NCI-H146 (cell line): ENCODE data around the gene HOXD9.

ENCODE experiments used
- DNase-seq: peaks from one replicate; lab custom pipeline; 2025; lab: John Stamatoyannopoulos, UW

The HOXD9 gene

DNA sequence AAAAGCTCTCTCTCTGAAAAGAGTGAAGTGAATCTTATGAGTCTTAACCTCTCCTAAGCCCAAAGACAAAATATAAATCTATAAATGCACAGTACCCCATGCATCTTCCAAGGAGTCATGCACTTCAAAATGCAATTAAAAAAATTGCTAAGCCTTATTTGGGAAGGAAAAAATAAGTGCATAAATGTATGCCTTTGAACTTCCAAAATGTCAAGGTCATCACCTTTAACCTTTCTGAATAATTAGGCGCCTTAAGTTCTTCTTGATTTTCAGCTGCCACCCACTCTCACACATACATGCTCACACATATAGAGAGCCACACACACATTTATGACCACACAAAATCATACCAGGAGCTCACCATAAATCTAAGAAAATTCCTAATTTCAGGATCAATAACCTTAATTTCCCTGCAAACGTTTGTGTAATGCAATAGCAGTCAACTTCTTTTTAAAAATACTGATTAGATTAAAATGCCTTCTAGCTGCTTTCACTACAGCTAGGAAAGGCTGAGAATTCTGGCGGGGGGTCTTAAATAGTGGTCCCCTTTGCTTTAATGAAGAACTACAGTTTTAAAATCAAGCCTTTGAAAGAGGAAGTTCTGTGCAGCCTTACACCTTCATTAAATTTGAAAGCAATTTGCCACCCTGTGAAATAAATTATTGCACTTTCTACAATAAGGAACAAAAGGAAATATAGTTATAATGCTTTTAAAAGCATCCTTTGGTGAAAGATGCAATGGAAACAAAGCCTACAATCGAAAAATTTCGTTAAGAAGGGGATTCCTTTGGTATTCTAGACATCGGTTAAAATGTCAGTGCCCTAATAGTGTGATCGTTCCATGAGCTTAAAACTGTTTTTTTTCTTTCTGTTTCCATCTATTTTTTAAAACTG lies 11.9 kb upstream of the HOXD9 start:
- no peak for DNase-seq

DNA sequence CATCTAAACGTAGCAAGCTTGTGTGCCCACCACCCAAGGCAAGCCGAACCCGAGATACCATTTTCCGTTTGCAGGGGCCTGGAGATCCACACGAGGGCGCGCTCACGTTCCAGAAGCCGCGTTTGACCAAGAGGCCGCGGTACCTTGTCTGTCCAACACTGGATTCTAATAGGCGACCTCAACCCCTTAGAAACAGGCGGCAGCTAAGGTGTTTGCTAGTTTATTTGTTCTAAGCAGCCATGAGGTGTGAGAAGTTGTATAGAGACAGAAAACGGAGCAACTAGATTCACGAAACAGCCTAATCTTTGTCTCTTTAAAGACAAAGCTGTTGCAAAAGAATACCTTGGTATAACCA lies 11.2 kb upstream of the HOXD9 start:
- peak; percentile 11 for DNase-seq

DNA sequence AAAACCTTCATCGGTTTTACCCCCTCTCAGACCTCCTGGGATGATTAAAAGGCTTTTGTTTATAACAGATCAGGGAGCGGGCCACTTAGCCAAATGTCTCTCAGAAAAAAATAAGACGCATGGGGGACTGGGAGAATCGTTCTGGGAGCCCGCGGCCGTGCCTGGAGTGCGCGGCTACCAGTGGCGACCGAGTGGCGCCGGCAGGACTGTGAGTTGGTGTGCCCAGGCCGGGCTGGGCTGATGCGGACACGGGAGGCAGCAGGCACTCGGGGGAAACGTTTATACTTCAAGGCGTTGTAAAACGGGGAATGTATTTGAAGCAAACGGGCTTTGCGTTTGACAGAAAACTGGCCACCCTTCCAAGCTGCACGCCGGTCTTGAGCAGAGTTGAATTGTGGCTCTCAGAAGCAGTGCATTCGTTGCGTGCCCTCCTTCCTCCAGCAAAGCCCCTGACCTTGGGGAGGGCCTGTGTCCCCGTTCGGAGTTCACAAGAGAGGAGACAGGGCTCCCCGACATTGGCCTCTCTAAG lies 10.6 kb upstream of the HOXD9 start:
- DNase-seq = no peak

DNA sequence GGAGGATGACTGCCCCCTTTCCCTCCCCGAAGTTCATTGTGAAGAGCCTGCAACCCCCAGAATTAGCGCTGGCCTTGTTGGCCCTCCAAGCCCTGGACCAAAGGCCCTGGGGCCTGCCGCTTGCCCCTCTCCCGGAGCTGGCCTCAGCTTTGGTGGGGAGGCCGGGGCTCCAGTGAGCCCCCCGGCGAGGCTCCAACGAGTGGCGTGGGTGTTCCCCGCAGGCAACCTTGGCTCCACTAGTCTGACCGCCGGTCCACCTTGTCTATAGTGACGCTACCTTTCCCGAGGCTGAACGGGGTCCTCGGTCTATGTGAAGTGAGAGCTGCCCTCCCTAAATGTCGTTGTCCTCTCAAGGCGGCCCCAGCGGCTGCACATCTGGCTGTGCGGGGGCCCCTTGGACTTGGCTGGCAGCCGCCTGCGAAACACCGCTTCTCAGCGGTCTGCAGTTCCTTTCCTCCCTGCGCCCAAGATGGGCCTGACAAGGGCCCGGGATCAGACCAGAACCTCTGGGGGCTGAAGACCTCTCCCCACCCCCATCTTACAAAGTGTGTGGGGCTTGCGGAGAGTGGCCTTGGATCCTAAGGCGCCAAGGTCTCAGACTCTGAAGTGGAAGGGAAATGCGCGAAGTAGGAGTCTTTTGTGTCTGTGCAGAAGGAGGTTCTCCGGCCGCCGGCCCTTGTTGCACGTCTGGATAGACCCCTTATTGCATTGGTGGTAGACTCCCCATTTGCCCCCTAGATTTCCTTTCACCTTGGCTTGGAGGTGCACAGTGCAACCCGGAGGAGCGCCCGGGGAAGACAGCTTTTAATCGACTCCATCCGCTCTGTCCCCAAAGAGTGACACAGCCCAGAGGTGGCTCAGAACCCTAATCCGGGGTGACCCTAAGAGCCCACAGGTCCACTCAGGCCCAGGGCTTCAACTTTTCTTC lies 9.9 kb upstream of the HOXD9 start:
- no peak for DNase-seq

DNA sequence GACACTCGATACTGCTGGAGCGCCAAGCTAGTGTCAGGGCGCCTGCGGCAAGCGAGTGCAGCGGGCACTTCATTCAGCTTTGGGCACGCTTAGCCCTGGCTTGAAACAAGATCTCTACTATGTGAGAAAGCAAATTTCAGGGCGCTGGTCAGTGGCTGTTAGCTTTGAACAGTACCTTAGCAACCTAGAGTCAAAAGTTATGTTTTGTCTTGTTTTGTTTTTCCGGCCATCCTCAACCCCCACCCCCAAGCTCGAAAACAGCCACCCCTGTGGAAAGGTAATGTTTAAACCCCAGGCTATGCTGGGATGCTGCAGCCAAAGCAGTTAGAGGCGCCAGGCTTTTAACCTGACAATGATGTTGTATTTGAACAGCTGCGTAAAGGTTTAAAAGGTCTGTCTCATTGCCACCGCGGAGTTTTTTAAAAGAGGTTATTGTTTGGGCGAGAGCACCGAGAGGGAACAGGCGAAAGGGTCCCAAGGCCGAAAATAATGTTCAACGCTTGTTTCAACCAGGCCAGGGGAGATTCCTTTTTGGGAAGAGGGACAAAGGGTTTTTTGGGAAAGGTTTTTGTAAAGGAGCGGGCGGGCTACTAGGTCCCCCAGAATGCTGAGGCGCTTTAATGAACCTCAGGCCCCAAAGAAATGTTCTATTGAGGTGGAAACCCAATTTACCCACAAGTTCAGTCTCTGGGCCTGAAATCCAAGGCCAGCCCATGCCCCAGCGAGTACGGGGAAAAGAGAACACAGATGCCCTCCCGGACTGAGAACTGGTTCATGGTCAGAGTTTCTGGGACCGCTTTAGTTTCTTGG lies 8.2 kb upstream of the HOXD9 start:
- peak; percentile 94 for DNase-seq

DNA sequence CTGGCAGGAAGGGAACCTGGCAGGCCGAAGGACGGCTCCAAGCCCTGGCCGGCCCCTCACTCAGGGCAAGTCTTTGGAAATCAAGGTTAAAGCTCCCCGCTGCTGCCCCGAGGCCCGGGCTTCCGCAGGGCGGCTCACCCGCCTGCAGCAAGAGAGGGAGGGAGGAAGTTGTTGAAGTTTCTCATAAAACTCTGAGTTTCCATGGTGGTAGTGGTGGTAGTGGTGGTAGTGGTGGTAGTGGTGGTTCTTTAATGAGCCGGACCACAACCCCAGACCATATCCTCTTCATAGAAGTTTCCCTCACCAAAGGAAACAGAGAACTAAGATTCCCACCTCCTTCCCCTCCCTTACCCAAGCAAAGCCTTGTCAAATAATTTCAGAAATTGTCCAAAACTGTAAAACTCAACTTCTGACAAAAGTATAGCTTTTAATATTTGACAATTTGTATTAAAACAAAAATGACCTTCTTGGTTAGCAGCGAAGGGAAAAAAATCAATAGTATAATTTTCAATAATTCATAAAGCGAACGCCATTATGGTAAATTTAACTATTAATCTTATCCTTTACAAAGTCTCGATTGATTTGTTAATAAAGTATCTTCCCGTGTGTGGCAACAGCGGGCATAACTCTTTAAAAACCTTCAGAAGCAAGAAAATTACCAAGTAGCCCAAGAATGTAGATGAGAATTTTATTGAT lies 7.4 kb upstream of the HOXD9 start:
- no peak for DNase-seq

DNA sequence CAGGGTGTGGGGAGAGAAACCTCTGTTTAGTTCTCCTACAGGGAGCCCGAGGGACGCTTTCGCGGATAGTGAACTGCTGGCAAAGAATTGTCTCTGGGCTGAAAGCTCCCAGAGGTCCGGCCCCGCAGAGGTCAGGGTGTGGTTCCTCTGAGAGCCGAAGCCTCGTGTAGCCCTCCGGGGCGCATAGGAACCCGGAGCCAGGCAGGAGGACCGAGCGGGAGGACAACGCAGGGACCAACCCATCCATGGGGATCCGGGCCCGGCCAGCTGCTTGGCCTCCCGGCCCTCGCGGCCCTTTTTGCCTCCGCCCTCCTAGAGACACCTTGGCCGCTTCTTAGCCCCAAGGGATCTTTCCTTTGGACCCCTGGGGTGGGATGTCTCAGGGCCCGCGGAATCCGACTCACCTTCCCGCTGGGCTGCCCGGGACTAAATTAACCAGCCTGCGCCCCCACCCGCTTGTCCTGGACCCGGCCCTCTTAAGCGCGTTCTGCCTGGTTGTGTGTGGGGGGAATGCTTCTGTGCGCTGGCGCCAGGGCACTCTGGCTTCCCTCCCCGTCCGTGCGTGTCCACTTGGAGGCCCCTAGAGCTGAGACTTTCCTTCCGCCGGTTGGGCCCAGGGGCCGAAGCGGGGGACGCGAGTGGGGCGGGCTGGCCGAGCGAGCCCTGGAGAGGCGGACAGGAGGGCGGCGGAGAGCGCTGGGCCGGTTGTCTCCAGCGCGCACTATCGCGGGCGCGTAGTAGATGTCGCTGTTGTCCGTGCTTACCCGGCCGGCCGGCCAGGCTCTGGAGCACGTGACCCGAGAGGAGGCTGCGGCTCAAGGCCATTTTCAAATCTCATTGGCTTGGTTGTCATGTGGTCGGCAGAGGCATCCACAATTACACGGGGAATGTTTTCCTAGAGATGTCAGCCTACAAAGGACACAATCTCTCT lies 6.4 kb upstream of the HOXD9 start, which contains the start of gene HOXD10:
Gene HOXD10, plus strand, starts transcription at position 896 of the 931 bp plus-strand sequence. CDS start 56 bp downstream, outside the sequence.
- no peak for DNase-seq

DNA sequence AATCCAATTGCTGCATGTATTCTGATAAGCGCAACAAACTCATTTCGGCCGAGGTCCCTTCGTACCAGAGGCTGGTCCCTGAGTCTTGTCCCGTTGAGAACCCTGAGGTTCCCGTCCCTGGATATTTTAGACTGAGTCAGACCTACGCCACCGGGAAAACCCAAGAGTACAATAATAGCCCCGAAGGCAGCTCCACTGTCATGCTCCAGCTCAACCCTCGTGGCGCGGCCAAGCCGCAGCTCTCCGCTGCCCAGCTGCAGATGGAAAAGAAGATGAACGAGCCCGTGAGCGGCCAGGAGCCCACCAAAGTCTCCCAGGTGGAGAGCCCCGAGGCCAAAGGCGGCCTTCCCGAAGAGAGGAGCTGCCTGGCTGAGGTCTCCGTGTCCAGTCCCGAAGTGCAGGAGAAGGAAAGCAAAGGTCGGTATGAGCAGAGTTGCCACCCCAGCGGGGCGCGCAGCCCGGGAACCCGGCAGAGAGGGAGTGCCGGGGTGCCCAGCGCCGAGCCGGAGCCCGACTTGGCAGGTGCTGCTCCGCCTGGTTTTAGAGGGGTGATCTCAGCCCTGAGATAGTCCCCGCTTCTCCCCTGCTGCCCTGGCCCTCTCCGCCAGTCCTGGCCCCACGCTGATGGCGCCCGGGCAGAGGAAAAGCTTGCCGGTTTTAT lies 5.2 kb upstream of the HOXD9 start:
- no peak for DNase-seq

DNA sequence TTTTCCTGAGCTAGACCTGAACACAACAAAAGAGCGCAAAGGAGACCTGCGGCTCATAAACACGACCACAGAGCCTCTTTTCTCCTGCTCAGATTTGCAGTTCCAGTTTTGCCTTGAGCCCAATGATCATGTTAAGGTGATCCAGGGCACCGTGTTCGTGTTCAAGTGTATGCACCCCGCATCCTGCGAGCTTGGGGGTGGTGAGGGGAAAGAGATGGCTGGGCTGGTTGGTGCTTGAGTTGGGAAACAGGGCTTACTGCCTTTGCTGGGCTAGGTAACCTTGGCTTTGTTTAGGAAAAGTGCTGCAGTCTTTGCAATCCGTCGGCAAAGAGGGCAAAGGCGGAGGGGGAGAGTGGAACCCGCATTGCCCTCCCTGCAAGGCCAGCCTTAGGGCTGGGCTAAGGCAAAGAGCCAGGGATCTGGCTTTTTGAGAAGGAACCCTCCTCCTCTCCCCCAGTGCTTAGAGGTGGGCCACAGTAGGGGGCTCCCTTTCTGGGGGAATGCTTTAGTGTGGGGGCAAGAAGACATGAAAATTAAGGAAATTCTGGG lies 4.6 kb upstream of the HOXD9 start:
- DNase-seq = no peak

DNA sequence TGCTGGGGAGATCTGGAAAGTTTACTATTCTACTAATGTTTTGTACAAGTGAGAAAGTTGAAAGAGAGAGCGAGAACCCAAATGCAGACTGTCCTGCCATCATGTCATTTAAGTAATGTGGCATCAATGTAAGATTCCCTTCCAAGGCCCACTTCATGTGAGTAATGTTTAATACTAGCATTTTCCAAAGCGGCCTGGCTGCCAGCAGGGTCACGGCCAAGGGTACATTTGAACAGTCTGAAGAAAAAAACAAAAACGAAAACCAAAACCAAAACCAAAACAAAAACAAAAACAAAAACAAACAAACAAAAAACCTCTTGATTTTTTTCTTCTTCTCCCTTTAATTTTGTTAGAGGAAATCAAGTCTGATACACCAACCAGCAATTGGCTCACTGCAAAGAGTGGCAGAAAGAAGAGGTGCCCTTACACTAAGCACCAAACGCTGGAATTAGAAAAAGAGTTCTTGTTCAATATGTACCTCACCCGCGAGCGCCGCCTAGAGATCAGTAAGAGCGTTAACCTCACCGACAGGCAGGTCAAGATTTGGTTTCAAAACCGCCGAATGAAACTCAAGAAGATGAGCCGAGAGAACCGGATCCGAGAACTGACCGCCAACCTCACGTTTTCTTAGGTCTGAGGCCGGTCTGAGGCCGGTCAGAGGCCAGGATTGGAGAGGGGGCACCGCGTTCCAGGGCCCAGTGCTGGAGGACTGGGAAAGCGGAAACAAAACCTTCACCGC lies 3.7 kb upstream of the HOXD9 start:
- DNase-seq = no peak

DNA sequence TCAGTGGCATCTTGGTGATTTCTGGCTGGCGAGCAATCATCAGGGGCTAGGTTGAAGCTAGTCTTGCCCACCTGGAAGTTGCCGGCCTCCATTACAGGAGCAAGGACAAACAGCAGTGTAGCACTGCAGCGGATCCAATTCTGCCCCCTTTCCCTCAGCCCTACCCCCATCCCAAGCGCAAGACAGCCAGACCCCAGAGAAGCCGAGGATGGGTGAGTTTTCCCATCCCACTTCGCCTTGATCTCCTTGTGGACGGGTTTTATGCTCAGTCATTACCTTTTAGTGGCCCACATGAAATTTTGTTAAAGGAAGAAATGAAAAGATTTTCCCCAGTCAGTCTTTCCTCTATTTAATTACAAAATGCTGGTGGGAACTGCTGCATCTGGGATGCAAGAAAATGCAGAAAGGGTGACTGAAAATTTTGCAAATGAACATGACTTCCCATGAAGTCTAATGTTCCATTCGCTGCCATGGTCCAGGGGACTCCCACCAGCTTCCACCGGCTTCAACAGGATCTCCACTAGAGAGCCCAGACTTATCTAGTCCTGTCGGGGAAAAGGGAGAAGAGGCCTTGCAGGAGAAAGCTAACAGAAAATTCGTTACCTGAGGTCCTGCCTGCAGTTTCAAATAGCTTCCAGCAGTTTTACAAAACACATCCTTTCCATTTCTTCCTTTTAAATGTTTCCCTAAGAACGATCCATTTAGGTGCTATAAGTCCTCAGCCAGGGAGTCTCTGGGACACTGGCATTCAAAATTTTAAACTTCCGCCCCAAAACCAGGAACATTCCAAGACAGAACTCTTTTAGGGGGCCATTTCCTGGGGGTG lies 1.9 kb upstream of the HOXD9 start:
- no peak for DNase-seq

DNA sequence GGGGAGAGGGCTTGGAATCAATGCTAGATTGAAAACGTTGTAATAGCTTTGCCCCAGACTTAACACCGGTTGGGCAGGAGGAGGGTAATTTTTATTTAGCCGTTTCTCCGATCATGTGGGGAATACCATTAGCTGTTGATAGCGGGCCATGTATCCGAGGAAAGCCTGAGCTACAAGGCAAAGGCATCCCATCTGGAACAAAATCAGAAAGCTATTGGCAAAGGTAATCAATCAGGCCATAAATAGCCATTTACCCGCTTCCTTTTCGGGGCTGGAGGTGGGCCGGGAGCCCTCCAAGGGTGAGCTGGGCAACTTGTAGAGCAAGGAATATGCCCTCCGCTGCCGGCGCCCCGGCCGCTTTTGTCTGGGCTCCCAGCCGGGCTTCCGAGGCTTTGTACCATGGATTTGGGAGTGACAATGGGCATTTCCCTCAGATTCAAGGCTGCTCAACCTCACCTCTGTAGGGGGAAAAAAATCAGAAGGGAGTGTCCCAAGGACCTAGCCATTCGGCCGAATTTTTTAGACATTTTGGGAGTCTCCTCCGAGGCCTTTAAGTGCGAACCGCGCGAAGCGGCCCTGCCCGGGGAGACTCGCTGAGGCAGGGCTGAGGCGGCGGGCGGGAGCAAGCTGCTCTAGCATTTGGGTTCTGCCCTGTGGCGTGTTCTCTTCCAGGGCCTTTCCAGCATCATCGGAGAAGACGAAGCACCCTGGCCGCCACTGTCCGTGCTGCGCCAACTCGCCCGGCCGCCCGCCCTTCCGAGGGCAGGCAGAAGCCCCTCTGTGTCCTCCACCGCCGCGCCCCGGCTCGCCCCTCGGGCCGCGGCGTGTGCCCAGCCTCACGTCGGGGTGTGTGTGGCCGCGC lies 1.1 kb upstream of the HOXD9 start:
- DNase-seq = no peak

DNA sequence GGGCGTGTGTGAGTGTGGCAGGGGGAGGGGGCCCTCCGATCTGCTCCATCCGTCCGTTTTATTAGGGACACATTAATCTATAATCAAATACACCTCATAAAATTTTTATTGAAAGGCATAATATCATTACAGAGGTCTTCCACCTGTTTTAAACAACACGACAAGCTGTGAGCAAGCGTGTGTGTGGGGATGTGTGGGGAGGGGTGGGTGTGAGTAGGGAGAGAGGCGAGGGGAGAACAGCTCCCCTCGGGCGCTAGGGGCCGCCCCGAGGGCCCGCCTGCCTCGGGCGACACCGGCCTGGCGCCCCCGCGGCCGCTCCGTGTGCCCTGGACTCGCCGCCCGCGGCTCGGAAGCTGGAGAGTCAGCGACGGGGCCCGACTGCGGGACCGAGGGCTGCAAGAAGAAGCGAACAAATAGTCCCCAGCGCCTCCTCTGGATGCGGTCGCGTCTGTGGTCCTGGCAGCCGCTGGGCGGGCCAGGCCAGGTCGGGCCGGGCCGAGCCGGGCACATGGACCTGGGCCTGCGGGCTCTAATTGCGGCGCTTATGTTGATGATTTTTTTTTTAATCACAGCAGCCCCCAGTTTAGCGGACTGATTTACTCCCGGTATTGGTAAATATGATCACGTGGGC lies 352 bp upstream of the HOXD9 start:
- DNase-seq = no peak

DNA sequence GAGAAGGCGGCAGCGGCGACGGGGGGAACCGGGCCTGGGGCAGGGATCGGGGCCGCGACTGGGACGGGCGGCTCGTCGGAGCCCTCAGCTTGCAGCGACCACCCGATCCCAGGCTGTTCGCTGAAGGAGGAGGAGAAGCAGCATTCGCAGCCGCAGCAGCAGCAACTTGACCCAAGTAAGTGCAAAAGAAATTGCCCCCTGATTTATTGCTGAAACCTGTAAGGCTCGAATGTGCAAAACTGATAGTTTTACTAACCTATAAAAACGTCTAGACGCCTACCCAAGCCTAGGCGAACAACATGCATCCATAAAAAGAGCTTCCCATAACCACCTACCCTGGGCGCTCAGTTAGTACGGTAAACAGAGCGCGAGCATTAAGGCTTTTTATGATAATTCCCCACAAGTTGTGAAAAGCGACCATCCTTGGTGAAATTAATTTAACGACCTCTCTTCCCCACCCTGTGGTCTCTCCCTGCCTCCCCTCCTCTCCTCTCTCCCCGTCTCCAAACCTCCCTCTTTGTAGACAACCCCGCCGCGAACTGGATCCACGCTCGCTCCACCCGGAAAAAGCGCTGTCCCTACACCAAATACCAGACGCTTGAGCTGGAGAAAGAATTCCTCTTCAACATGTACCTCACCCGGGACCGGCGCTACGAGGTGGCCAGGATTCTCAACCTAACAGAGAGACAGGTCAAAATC lies 1.0 kb downstream of the HOXD9 start:
- DNase-seq = no peak

DNA sequence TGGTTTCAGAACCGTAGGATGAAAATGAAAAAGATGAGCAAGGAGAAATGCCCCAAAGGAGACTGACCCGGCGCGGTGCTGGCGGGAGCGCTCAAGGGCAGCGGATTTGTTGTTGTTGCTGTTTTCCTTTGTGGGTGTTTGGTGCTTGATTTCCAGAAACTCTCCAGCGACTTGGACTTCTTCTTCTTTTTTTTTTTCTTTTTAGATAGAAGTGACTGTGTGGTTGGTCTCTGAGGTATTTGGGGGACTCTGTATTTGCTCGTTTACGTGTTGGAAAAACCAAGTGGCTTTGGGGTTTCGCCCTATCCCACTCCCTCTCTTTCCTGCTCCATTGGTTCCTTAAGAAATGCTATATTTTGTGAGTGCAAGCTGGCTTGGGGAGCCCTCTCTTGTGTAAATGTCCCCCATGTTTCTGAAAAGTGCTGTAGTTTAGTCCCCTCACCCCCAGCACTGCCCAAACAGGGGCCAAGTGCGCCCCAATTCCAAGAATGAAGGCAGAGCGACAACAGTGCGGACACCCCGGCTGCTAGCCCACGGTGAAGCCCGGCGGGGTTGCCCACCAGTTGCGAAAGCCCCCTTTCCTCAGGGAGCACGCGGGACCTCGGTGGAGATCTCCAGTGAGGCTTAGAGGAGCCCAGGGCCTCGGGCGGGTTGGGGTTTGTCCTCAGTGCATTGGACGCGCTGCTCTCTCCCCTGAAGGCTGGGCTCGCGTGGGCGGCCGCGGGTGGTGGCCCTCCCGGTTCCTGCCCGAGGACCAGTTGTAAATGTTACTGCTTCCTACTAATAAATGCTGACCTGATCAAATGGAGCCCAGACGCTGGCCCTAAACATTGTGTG lies 1.8 kb downstream of the HOXD9 start:
- no peak for DNase-seq
